CD4-positive, alpha-beta T cell treated with Interleukin-1 beta for 1 hour (primary cell): ENCODE measurements around the gene FAHD1.

ENCODE experiments used
- DNase-seq, 2 donors: peaks; one replicate each; pipeline ENCODE4 v3.0.0-alpha.2; 2020 to 2022

FAHD1 gene

DNA sequence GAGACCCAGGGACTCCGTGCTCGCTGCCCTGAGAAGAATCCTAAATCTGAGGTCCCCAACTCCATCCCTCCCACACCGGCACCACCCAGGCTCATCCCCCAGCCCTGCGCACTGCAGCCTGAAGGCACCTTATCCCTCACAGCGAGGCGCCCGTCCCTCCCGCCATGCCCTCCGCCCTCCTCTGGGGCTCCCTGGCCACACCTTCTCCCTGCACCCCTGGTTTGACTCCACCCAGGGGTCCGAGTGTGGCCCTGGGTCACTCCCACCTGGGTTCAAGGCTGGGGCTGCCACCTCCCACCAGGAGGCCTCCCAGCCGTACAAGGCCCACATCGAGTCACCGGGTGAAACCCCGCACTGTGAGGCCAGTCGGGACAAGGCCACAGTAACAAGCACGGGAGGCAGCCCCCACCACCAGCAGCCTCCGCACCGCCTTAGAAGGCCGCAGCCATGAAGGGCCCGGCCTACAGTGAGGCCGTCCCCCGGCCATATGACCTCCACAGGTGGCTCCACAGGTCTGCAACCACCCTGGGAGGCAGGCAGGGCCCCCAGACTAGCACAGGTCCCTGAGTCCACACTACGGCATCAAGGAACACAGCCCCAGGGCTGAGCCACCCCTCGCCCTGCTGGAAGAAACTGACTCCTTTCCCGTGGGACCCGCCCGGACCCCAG lies 8.7 kb upstream of the FAHD1 start:
- no peak for DNase-seq

DNA sequence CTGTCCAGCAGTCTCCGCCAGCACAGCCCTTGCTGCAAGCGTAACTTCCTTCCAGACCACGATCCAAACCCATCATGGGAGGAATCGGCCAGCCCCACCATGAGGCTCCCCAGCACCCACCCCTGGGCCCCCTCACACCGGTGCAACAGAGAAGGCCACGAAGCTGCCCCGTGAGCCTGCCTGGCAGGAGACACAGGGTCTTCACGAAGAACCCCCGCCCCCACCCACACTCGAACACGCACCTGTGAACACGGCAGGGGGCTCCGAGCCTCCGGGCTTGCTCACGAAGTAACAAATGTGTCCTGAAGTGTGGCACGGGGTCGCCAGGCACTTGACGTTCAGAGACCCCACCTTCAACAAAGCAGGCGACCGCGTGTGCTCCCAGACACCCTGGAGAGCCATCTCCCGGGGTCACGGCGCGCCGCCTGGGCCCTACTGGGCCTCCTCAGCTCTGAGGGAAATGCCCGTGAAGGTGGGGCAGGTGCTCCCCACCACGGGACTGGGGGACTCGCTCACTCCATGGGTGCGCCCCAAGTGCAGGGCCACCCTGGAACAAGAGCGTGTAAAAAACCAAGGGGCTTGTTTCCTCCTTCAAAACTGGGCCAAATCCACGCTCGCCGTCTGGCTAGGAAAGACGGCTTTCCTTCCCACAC lies 8.0 kb upstream of the FAHD1 start:
- DNase-seq: no peak

DNA sequence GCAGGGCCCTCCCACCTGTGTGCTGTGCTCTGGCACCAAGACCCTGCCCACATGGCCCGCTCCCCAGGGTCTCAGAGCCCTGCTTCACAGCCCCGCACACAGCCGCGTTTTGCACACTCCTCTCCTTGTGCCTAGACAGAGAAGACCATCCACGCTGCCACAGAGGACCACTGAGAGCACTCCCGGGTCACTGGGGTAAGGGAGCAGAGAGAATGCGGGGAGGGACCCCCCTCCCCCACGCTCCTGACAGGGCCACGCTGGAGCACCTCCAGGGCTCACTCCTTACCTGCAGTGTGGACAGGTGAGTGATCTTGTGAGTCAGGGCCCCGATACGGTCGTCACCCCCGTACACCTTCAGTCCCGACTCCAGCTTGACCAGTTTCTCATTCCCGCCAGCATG lies 7.4 kb upstream of the FAHD1 start:
- no peak for DNase-seq

DNA sequence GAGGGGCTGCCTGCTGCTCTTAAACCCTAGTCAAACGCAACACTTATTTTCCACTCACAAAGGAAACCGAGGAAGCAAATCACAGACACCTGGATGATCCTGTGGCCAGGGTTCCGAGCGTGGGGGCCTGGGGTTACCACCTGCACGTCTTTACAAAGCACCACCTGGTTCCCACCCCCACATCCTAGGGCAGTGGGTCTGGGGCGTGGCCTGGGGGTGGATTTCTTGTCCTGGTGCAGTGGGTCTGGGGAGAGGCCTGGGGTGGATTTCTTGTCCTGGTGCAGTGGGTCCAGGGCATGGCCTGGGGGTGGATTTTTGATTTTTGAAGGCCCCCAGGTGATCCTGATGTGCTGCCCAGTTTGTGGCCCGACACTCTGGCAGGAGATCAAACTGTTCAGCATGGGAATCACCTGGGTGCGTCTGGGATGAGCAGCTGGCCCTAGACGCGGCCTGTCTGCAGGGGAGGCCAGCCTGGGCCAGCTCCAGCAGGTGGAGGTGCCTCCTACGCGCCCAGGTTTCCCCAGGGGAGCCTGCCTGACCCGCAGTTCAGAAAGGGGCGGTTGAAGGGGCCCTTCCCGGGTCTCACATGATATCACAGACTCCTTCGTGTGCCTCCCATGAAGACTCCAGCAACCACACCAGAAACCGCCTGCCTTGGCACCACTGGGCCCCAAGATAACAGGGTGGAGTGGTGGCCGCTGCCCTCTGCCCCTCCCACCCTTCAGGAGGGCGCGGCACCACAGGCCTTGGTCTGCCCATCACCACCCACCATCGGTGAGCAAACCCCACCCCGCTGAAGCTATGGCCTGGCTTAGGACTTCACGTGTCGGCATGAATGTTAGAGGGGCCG lies 6.7 kb upstream of the FAHD1 start:
- no peak for DNase-seq

DNA sequence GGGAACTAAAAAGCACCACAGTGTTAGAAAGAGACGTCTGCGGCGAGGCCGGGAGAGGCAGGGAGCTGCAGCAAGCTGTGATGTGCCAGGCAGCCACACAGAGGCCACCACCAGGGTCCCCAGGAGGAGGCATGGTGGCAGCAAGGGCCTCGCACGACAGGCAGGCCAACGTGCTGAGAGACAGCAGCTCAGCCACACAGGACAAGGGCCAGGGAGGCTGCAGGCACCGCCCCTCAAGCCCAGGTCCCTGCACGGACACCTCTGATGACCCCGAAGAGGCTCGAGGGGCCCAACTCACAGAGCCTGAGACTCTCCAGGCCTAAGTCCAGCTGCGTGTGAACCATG lies 6.1 kb upstream of the FAHD1 start:
- no peak for DNase-seq

DNA sequence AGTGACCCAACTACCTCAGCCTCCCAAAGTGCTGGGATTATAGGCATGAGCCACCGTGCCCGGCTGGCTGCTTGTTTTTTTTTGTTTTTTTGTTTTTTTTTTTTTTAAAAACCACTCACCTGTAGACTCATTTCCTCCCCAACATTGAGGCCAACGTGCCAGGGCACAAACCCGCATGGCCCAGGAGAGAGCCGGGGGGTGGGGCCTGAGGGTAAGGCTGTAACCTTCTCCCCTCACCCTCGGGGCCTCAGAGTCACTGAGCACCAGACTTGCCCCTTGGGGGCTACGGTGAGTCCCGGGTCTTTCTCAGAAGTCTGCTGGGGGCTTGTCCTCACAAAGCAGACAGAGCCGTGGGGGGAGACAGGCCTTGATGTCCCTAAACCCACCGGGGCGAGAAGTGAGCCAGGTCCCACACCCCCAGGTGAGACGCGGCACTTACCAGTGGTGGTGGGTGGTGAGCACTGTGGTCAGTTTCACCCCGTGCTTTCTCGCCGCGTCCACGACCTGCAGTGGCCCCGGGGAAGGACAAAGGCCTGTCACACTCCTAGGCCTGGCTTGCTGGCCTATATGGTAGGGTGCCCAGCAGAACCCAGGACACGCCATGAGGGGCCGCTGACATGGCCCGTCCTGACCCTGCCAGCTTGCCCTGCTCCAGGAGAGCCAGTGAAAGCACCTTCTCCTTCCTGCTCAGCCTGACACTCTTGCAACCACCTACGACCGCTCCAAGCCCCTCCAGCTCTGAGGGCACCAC lies 5.0 kb upstream of the FAHD1 start:
- no peak for DNase-seq

DNA sequence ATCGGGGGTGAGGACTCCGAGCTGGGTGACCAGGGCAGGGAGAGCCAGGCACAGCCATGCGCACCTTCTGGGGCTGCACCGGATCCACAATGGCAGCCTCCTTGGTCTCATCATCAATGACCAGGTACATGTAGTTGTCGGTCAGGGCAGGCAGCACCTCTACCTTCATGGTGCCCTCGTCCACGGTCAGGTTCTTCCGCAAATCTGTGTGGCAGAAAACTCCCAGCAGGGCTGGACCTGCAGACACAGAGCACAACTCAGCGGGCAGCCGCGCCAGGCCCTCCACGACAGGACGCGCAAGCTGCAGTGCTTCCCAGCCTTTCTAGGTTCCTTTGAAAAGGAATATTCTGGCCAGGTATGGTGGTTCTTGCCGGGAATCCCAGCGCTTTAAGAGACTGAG lies 4.2 kb upstream of the FAHD1 start:
- no peak for DNase-seq

DNA sequence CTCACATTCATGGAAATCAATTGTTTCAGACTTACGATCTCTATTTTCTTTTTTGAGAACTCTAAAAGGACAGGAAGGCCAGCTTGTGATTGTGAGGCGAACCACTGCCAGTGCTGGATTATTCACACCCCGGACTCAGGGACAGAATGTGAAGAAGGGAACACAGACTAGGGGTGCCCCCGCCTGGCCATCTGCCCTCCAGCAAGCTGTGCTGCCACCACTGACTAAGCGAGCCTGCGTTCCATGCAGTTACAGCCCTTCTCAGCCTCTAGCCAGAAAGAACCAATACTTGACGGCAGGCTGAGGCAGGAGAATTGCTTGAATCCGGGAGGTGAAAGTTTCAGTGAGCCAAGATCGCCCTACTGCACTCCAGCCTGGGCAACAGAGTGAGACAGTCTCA lies 3.2 kb upstream of the FAHD1 start:
- DNase-seq: peak in 1 of 2 donors; percentile 2

DNA sequence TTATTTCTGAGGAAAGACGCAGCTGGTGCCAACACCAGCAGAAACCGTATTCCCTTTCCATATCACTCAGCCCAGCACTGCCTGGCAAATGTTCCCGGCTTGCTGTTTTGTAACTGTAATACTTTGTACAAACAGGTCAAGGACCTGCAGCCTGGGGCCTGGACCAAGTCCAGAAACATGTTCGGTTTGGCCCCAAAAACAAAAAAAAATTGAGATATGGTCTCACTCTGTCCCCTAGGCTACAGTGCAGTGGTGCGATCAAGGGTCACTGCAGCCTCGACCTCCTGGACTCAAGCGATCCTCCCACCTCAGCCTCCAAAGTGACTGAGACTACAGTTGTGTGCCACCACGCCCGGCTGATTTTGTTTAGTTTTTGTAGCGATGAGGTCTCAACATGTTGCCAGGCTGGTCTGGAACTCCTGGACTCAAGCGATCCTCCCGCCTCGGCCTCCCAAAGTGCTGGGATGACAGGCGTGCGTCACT lies 1.6 kb upstream of the FAHD1 start:
- no peak for DNase-seq

DNA sequence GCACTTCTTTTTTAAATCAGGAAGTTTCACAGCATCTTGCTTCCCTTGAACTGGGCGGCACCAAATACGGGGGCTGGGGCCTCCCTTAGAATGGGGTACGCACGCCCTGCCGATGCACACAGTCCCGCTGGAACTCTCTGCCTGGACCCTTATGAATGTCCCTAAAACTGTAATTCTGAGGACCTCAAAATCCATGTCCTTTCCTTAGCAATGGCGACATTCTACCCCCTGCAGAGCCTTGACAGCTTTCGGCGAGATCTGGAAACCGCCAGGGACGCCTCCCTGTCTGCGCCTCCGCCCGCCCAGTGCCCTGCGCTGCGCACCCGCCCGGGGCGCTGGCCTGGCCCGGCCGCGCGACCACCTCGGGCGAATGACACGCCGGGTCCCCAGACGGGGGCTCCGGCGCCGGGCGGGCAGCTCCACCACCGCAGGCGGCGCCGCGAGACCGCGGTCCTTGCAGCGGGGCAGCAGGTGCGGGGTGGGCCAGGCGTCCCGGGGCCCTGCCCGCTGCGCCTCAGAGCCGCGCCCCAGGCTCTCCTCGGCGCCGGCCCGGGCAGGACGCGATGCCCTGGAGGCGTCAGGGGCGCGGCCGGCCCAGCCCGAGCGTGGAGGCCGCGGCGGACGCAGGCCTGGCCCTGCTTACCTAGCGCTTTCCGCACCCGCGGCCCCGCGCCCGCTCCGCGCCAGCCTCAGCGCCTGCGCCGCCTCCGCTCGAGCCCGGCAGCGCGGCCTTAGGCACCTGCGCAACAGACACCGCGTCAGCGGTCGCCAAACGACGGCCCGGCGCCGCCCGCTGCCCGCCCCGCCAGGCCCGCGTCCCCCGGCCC lies 929 bp upstream of the FAHD1 start:
- peak; percentile 18 to 76 for DNase-seq

DNA sequence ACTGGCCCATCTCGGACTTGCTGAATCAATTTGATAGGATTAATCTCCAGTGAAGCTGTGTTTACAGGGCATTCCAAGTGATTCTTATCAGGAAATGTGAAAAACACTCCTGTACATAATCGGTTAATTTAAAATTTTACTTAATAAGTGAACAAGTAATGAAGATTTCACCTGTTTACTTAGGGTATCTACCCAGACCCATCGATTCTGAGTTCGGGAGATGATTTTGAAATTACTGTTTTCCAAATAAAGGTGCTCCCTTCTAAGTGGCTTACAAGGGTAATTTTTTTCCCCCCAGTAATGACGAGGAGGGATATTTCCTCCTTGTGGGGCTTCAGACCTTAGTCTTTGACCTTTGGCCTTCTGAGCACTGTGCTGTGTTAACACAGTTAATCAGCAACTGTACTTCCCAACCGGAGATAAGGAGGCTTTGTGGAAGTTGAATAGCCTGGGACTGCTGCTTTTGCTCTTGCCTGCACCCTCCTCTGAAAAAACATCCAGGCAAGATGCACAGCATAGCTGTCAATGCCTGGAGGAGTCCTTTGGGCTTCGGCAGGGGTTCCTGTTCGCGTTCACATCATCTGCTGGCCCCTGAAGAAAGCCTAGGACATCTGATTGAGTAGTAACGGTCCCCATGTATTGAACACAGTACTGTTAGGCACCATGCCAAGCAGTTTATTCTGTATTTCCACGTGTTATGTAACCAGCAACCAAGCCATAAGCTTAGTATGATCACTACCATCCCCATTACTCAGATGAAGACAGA lies 1.8 kb downstream of the FAHD1 start:
- no peak for DNase-seq

DNA sequence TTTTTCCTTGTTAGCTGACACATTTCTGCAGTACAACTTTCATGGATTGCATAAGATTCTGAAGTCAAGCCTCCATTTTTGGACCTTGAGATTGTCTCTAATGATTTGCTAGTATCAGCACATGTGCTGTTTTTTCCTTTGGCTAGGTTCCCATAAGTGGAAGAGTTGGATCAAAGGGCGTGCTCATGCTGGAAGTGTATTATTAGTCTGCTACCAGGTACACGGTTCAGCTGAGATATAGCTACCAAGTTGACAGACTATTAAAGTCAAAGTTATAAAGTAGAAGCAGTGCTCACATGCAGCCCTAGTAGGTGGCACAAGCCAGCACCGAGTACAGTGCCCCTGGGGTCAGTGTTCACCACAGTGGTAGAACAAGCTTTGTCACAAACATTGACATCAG lies 3.2 kb downstream of the FAHD1 start:
- DNase-seq: no peak

DNA sequence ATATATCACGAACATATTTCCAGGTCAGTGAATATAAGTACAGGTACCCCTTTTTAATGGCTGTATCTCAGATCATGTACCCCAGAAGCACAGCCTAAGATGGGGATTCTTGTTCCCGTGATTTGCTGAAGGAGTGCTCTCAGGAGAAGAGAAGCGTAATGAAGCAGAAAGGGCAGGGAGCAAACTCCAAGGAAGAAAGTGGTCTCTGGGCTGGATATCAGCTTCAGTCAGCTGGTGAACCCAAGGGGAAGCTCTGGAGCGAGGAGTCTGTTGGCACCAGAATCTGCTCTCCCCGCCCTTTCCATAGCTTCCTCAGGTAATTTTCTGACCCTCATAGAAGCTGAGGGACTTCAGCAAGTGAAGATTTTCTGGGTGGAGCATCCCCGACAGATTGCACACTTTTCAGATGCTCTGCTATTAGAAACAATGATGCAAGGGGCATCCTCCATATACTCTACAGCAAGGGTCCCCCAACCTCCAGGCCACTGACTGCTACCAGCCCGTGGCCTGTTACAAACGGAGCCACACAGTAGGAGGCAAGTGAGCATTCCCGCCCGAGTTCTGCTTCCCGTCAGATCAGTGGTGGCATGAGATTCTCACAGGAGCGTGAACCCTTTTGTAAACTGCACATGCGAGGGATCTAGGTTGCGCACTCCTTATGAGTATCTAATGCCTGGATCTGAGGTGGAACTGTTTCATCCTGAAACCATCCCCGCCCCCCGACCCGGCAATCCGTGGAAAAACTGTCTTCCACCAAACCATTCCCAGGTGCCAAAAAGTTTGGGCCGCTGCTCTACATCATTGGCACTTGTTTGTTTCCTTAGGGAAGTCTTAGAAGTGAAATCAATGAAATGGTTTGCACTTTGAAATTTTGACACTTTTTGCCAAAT lies 4.4 kb downstream of the FAHD1 start:
- no peak for DNase-seq

DNA sequence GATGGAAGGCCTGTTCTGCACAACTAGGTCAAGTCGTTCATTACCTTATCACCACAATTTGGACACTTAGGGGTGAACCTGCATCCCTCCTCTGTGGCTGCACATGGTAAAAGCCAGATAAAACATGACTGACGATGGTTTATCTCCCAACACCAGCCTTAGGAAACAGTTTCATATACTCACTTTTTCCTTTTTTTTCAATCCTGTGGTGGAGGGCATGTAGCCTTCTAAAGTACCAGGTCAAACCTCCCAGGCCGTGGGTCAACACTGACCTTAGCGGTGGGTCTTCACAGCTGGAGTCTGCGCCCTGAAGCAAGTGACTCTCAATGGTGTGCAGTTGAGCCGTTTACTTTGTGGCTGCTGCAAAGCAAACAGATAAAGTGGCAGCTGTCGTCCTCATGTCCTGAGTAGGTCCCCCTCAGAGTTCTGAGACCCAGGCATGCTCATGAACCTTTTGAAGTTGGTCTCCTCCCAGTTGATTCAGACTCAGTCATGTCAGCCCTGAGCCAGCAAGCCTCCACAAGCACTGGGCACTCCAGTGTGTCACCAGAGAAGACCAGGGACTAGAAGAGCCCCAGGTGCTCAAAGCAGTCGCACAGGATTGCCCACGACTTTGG lies 5.9 kb downstream of the FAHD1 start:
- no peak for DNase-seq

DNA sequence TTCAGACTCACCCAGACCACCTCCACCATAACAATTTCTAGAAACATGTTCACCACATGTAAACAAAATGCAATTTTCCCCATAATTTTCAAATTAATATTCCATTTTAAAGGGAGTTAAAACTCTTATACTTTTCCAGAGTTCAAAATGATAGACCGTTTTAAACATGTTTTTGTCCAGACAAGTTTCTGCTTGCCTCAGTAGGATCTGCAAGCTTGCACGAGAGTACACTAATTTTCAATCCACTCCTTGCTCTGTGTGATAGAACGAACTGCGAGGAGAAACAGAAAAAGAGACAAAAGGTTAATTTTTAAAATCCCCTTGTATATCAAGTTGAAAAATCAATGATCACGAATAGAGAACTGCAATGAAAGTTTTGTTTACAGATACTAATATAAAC lies 7.1 kb downstream of the FAHD1 start:
- DNase-seq: no peak

DNA sequence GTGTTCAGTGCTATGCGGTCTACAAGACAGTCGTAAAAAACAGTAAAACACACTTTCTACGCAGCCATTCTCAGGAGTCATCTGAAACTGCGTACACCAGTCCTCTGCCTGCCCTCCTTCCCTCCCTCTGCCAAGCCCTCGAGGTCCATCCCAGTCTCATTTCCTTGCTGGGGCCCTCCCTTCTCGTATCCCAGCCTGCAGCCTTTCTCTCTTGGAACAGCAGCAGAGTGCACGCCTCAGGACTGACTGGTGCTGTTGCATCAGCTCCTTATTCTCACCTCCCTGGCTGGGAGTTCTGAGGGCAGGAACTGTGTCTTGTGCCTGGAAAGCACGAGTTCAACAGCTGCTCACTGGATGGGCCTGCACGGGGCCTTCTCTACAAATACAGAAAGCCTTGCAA lies 12.5 kb downstream of the FAHD1 start:
- no peak for DNase-seq

DNA sequence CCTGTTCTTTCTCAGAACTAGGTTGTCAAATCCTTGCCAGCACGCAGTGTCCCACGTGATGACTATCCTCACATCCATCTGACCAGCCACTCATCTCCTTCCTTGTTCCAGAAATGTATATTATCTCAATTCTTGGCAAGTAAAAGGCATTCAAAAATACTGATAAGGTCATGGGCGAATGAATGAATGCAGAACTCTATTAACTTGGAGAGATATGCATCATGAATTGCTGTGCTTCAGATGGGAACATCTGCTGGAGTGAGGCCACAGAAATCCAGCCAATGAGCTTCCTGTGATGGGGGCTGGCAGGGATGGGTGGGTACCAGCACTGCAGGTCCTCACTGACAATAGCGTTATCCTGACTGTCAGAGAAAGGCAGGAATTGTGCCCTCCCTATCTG lies 19.0 kb downstream of the FAHD1 start:
- no peak for DNase-seq

DNA sequence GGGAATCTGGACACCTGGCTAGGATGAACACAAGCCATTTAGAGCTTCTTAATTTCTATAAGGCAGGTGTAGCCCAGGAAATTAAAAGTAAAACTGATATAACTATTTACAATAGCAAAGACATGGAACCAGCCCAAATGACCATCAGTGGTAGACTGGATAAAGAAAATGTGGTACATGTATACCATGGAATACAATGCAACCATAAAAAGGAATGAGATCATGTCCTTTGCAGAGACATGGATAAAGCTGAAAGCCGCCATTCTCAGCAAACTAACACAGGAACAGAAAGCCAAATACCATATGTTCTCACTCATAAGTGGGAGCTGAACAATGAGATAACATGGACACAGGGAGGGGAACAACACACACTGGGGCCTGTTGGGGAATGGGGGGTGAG lies 19.4 kb downstream of the FAHD1 start:
- DNase-seq: no peak

DNA sequence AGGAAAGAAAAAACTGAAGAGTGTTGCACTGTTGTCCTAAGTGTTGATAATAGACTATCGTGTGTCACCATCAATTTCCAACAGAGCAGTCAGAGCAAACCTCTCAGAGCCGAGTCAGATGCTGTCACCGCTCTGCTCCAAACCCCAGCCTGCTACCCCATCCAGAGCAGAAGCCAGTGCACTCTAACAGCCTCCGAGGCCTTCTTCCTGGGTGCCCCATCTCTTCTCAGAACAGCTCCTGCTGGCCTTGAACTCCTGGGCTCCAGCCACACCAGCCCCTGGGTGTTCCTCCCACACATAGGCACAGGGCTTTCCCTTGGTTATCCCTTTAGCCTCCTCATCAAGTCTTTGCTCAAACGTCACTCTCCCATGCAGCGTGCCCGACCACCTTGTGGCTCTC lies 24.0 kb downstream of the FAHD1 start:
- no peak for DNase-seq

DNA sequence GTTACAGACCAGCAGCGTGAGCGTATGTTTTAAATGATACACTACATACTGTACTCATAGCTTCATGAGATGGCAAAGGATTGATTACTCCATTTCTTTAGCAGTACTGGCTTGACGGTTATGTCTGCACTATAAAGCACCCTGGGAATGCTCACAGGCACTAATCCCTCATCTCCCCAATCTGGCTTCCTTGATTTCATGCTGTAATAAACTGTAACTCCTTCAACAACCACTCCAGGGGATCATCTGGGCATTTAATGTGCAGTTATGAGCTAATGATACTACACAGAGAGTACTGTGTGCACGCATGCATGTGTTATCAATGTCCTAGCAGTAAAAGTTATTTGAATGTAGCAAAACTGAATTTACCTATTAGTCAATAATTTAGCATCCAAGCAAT lies 24.8 kb downstream of the FAHD1 start:
- no peak for DNase-seq
